Lower leg skin (tissue), 4 donors: ENCODE data around the gene TAOK3. TPM values are rescaled to one million over a fixed set of nuclear protein-coding genes. Genes with fewer than 3 reads are reported as not detected.
"Not testable (repeated sequence)": the region's sequence is repeated elsewhere in the genome, so short reads cannot be mapped to it uniquely, and the experiment has no call there.

Source experiments
- DNase-seq, 2 donors: peaks; one replicate each; pipeline ENCODE4 v3.0.0-alpha.2; 2019; ENCODE audit warnings: low spot score in 2 of 2
- H3K4me3 ChIP-seq: fragments of 200-600 bp; sonication (generic); 2 replicates; pipeline ENCODE4 v1.5.1; 2017; ENCODE audit warnings: mild to moderate bottlenecking, low read depth; ENCODE audit not compliant: poor library complexity, severe bottlenecking
- POLR2A ChIP-seq, 2 donors: fragments of 450-650 bp; IDR thresholded peaks; one replicate each; pipeline ENCODE4 v1.6.1; 2016 to 2017; ENCODE audit warnings: antibody characterized with exemption in 2 of 2, mild to moderate bottlenecking in 1 of 2, moderate library complexity in 1 of 2
- WGBS, 2 donors: methylation state at CpG; one replicate each; pipeline ENCODE4 v1.1.5; 2018; 5-methylcytosine and 5-hydroxymethylcytosine counted together
- intact Hi-C: fragments of 100-400 bp; cut with DNase I; formaldehyde crosslinking; loops from one replicate; pipeline ENCODE4 v1.15.0; 2023; ENCODE audit warnings: low total_unique reads
- total RNA-seq, 4 donors: library from RNA; depleted of rRNA; stranded (reverse); fragments of >200 nt; gene quantifications; one replicate each; pipeline ENCODE4 v1.1.0, GENCODE V29; 2016
- TF ChIP-seq, protein P1 (sequence below), 3 donors: fragments of 450-650 bp; IDR thresholded peaks; one replicate each; pipeline ENCODE4 v1.5.1; 2016; ENCODE audit warnings: antibody characterized with exemption in 3 of 3, mild to moderate bottlenecking in 3 of 3, moderate library complexity in 2 of 3

The TAOK3 gene
- total RNA-seq, 4 donors from 2014 or later: 15.7 to 46.6 (median 24.7) TPM

DNA sequence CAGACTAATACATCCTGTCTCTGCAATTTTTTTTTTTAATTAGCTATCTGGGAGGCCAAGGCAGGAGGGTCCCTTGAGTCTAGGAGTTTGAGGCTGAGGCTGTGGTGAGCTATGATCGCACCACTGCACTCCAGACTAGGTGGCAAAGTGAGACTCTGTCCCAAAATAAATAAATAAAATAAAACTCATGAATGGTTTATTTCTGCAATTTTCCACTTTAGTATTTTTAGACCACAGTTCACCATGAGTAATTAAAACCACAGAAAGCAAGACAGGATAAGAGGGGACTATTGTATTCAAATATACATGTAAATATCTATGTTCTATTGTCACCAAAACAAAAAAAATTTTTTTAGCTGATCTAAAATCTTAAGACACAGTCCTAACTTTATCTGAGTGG lies 17.8 kb downstream of the TAOK3 start:
- WGBS, 2 donors: 88 to 89% methylated on average over 1 of the region's 1 CpG
- TF ChIP-seq, protein P1, sequence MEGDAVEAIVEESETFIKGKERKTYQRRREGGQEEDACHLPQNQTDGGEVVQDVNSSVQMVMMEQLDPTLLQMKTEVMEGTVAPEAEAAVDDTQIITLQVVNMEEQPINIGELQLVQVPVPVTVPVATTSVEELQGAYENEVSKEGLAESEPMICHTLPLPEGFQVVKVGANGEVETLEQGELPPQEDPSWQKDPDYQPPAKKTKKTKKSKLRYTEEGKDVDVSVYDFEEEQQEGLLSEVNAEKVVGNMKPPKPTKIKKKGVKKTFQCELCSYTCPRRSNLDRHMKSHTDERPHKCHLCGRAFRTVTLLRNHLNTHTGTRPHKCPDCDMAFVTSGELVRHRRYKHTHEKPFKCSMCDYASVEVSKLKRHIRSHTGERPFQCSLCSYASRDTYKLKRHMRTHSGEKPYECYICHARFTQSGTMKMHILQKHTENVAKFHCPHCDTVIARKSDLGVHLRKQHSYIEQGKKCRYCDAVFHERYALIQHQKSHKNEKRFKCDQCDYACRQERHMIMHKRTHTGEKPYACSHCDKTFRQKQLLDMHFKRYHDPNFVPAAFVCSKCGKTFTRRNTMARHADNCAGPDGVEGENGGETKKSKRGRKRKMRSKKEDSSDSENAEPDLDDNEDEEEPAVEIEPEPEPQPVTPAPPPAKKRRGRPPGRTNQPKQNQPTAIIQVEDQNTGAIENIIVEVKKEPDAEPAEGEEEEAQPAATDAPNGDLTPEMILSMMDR (IDR thresholded peaks at IDR 0.05): no peak
- no peak for TF ChIP-seq POLR2A (IDR thresholded peaks at IDR 0.05)
- H3K4me3 ChIP-seq: no peak overlapping the region
- DNase-seq: peak in 1 of 2 donors; percentile 26
- intact Hi-C loops: no loop called here

DNA sequence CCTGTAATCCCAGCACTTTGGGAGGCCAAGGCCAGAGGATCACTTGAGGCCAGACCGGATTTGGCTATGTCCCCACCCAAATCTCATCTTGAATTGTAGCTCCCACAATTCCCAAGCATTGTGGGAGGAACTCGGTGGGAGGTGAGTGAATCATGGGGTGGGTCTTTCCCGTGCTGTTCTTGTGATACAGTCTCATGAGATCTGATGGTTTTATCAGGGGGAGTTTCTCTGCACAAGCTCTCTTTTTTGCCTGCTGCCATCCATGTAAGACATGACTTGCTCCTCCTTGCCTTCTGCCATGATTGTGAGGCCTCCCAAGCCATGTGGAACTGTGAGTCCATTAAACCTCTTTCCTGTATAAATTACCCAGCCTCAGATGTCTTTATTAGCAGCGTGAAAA lies 18.2 kb downstream of the TAOK3 start:
- H3K4me3 ChIP-seq, intact Hi-C loops, DNase-seq: not testable (repeated sequence)
- 90 to 92% methylated on average over 4 of the region's 4 CpGs for WGBS, 2 donors

DNA sequence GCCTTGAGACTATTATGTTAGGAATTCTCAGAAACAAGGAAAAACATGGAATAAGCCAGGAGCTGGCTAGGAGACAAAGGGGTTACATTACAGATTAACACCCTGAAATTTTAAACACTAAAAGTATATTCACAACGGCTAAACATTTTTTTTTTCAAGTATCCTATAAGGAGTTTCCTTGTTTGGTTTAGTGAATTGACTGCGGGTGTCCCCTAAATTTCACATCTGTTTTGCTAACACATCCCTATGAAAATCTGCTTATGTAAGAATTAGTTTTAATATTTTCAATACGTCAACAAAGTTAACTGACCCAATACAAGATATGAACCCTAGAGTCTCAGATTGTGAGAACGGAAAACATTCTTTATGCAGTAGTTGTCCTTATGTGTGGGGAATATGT lies 19.0 kb downstream of the TAOK3 start:
- intact Hi-C loops: no loop called here
- no peak for DNase-seq
- WGBS, 2 donors: 80 to 91% methylated on average over 4 of the region's 4 CpGs

DNA sequence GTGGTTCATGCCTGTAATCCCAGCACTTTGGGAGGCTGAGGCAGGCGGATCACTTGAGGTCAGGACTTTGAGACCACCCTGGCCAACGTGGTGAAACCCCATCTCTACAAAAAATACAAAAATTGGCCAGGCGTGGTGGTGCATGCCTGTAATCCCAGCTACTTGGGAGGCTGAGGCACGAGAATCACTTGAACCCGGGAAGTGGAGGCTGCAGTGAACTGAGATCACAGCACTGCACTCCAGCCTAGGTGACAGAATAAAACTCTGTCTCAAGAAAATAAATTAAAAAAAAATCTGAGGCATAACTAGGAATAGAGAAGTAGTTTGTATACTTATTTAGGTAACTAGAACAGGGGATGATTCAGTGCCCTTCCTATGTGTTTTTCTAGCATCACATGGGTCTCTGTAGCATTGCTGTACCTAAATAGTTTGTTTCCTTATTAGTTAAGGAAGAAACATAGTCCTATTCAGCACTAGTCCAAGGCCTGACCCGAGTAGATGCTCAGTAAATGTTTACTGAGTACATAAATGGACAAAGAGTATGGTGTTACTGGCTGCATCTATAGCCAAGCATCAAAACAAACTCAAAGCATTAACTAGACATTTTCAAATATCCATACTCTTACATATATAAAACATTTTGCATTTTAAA lies 21.7 kb downstream of the TAOK3 start:
- 89 to 93% methylated on average over 6 of the region's 6 CpGs for WGBS, 2 donors
- TF ChIP-seq, protein P1 (IDR thresholded peaks at IDR 0.05): no peak
- no peak for TF ChIP-seq POLR2A (IDR thresholded peaks at IDR 0.05)
- intact Hi-C loops: no loop called here
- no peak overlapping the region for H3K4me3 ChIP-seq
- DNase-seq: no peak

More for the DNA sequence above, 19.0 kb downstream of the TAOK3 start:
- H3K4me3 ChIP-seq: no peak overlapping the region
- TF ChIP-seq POLR2A (IDR thresholded peaks at IDR 0.05): no peak
- TF ChIP-seq, protein P1 (IDR thresholded peaks at IDR 0.05): no peak

DNA sequence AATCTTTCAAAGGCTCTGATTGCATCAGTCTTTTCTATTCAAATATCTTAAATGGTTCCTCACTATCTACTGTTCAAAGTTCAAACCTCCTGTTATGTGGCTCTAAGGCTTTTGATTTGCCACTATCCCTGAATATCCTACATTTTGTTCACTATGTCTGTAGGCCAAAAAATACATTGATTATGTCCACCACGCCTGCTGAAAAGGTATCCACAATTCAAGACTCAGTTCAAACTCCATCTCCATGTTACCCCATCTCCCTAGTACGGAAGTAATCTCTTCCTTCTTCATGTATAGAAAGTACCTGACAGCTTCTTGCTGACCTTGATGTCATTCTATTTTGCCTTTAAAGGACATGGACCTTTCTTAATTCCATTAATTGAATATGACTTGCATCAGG lies 24.8 kb downstream of the TAOK3 start:
- WGBS, 2 donors: 91 to 96% methylated on average over 2 of the region's 2 CpGs
- TF ChIP-seq POLR2A (IDR thresholded peaks at IDR 0.05): no peak
- TF ChIP-seq, protein P1 (IDR thresholded peaks at IDR 0.05): no peak
- DNase-seq: no peak
- no peak overlapping the region for H3K4me3 ChIP-seq
- intact Hi-C loops: no loop called here

DNA sequence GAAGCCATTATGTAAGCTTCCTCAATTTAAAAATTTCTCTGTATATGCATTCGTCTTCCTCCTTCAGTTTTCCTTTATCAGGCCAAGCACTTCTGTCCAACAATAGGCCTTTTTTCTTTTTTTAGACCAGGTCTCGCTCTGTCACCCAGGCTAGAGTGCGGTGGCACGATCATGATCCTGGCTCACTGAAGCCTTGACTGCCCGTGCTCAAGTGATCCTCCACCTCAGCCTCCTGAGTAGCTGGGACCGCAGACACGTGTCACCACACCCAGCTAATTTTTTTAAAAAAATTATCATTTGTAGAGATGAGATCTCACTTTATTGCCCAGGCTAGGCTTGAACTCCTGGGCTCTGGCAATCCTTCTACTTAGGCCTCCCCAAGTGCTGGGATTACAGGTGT lies 25.8 kb downstream of the TAOK3 start:
- 69 to 72% methylated on average over 7 of the region's 7 CpGs for WGBS, 2 donors
- no peak for DNase-seq
- intact Hi-C loops: no loop called here
- H3K4me3 ChIP-seq: no peak overlapping the region
- TF ChIP-seq, protein P1 (IDR thresholded peaks at IDR 0.05): no peak
- TF ChIP-seq POLR2A (IDR thresholded peaks at IDR 0.05): no peak
